ENCODE results near the gene NANOS1. TPM values are rescaled to one million over a fixed set of nuclear protein-coding genes. Genes with fewer than 3 reads are reported as not detected.

The NANOS1 gene
- polyA plus RNA-seq, 5 donors: 3.8 to 8.1 (median 5.3) TPM

DNA sequence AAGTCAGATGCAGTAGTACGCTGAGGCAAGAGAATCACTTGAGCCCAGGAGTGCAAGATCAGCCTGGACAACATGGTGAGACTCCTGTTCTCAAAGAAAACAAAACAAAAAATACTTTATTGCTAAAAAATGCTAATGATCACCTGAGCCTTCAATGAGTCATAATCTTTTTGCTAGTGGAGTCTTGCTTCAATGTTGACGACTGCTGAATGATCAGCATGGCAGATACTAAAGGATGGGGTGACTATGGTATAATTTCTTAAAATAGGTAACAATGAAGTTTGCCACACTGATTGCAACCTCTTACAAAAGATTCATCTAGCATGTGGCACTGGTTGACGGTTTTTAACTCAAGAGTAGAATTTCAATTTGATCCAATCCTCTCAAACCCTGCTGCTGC is 22.3 kb downstream of the NANOS1 start:
- DNase-seq: no peak

DNA sequence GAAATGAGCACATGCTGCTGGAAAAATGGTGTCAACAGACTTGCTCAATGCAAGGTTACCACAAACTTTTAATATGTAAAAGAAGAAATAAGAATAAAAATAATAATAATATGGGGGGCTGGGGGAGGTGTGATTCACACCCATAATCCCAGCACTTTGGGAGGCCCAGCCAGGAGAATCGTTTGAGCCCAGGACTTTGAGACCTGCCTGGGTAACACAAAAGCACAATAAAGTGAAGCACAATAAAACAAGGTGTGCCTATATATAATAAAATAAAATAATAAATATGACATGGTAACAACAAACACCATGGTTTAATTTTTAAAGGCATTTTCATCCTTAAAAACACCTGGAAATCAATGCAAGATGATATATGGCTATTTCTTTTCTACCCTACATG is 26.0 kb downstream of the NANOS1 start:
- DNase-seq: no peak

GRCh38 chr10:119058010-119058409 is 28.5 kb downstream of the NANOS1 start:
- DNase-seq: no peak

DNA sequence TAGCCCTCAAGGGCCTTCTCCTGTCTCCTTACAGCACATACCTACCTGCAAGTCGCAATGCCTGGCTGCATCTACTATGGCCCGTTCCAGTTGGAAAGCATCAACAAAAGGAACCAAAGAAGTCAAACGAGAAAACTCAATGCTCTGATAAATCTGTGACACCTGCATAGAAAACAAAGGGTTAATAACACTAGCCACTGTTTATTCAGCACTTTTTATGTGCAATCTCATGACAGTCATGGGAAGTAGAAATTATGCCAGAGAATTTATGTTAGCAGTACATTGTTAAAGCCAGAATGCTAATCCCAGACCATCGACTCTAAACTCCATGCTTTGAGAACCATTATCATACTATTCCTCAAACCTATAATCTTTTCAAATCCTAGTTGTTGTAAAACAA is 30.0 kb downstream of the NANOS1 start:
- DNase-seq: no peak

GRCh38 chr10:119060107-119060506 is 30.6 kb downstream of the NANOS1 start:
- no peak for DNase-seq

GRCh38 chr10:119061352-119061751 is 31.8 kb downstream of the NANOS1 start:
- no peak for DNase-seq

DNA sequence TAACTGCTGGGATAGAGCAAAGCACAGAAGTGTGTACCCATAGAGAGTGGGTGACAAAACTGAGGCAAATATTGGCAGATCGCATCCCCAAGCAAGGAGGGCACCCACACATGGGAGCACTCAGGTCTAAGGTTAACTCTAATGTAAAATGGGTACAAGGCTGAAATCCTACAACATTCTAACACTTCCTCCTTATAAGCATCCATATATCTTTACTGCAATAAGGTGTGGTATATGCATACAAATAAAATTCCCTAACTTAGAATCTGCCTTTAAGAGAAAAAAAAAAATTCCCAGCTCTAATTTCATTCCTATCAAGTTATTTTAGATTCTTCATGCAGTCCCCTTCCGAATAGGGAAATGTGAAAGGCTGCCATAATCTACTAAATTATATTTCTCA is 32.4 kb downstream of the NANOS1 start:
- no peak for DNase-seq

- no peak for DNase-seq
Observed at GRCh38 chr10:119070395-119071165, 41.1 kb downstream of the NANOS1 start.

DNA sequence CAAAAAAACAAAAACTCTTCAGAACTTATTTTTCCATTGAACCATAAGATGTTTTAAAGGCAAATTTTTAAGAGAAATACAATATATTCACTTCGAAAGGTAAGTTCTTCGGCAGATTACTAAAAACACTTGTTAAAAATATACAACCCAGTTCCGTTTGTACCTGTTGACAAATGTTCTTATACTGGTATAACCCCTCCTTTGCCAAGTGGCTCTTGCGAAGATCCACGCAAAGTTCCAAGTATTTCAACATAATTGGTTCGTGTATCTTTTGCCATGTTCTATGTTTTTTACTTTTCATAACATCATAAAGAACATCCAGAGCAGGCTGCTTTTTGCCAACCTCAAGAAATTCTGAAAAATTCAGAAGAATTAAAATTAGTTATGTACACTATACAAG is 44.1 kb downstream of the NANOS1 start:
- DNase-seq: no peak

DNA sequence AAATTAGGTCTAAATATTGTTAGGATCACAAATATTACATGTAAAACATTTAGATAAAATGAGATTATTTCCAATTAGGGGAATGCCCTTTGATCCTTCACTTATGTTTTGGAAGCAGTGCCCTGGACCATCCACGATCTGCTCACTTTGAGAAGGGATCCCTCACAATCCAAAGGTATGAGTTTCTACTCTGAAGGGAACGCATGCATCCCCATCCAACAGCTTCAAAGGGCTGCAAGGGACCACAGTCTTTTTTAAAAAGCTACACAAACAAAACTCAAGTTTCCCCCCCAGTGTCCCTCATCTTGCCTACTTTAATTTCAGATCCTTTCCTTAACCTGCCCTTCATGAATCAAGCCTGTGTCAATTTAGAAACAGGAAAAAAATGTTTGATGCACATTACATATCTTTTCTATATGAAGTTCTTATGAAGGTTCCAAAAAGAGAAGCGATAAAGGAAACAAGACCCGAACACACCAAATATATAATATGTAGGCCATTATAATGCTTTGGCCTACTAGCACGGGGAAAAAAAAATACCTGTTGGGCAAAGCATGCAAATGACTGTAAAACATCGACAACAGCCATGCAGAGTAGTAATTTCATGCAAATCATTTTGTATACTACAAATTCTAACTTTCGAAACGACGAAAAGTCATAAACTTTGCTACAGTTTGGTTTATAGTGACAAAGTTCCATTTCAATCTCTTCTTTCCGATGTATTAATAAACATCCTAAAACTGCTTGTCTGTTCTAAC is 49.1 kb downstream of the NANOS1 start:
- DNase-seq: no peak

- DNase-seq: peak; percentile 60 to 69
Observed at GRCh38 chr10:119079599-119080520, 50.3 kb downstream of the NANOS1 start.

DNA sequence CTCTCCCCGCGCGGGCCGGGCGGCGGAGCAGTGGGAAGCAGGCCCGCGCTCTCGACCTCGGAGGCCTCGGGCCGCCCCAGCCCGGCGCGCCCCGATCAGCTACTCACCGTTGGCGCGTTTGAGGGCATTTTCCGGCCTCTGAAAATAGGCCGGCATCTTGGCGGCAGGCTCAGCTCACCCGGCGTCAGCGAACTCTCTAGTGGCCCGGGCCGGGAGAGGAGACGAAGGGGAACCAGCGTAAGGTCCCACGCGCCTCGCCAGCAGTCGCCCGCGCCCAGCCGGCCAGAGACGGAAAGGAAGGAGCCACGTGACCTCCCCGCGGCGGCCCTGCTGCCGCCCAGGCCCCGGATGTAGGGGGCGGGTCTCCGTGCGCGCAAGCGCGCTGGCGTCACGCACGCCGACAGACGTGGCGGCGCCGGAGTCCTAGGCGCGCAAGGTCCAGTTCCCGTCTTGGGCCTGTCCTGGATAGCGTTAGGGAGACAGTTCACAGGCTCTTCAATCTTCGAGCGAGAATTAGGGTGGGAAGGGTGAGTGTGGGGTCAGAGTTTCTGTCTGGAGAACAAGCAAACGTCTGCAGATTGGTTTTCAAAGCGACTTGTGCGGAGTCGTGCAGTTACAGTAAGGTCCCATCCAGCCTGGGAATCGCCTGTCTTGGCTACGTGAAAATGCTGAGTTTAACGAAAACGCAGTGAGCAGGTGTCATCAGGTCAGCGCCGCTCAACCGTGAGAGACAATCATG is 51.2 kb downstream of the NANOS1 start, which contains the start of gene EIF3A:
Gene EIF3A (minus strand): TSS at position 297 of the 739 bp plus-strand sequence. CDS start 141 bp downstream, at position 156.
- peak; percentile 94 to 95 for DNase-seq

Other genes starting within 250 kb of the NANOS1 start
- gene EIF3A, start 51.1 kb downstream of the NANOS1 start, polyA plus RNA-seq (ENCODE audit: insufficient read depth in 1 of 5, insufficient read length in 5 of 5, low replicate concordance in 1 of 5): 100 to 1,000 TPM; 131 to 171 (median 159) TPM
- gene DENND10, start 74.4 kb downstream of the NANOS1 start, polyA plus RNA-seq (ENCODE audit: insufficient read depth in 1 of 5, insufficient read length in 5 of 5, low replicate concordance in 1 of 5): 10 to 100 TPM; 35.7 to 42.2 (median 38.1) TPM
- gene SFXN4, start 136.0 kb downstream of the NANOS1 start, polyA plus RNA-seq (ENCODE audit: insufficient read depth in 1 of 5, insufficient read length in 5 of 5, low replicate concordance in 1 of 5): 10 to 100 TPM; 21.1 to 31.6 (median 26.0) TPM
- 100 to 1,000 TPM; 169 to 253 (median 206) TPM for gene PRDX3, start 149.1 kb downstream of the NANOS1 start, polyA plus RNA-seq (ENCODE audit: insufficient read depth in 1 of 5, insufficient read length in 5 of 5, low replicate concordance in 1 of 5)
- 10 to 100 TPM; 52.2 to 60.0 (median 53.0) TPM for gene GRK5, start 177.9 kb downstream of the NANOS1 start, polyA plus RNA-seq (ENCODE audit: insufficient read depth in 1 of 5, insufficient read length in 5 of 5, low replicate concordance in 1 of 5)